GM21381 (cell line): Measurements from ENCODE around the gene GRIN2D.

Experiments
- ATAC-seq: cut with Tn5 transposase; IDR thresholded peaks from one replicate; pipeline ENCODE4 v1.9.1; 2021; ENCODE audit warnings: mild to moderate bottlenecking, moderate library complexity; ENCODE audit not compliant: unreplicated experiment

The GRIN2D gene

GRCh38 chr19:48393559-48394330 lies at the start of gene GRIN2D:
TSS of gene GRIN2D (plus strand) at chr19:48393668. CDS start at chr19:48398393, 4,725 bp downstream.
- ATAC-seq: no peak

GRCh38 chr19:48344892-48345291 lies 48.6 kb upstream of the GRIN2D start:
- ATAC-seq: no peak

GRCh38 chr19:48346191-48346590 lies 47.3 kb upstream of the GRIN2D start:
- ATAC-seq: no peak

GRCh38 chr19:48348045-48348444 lies 45.4 kb upstream of the GRIN2D start:
- no peak for ATAC-seq

GRCh38 chr19:48348737-48349136 lies 44.7 kb upstream of the GRIN2D start:
- no peak for ATAC-seq

GRCh38 chr19:48350856-48351255 lies 42.6 kb upstream of the GRIN2D start:
- no peak for ATAC-seq

- ATAC-seq: no peak
These were observed 42.1 kb upstream of the GRIN2D start for GRCh38 chr19:48351341-48351752.

- ATAC-seq: no peak
These were observed 39.8 kb upstream of the GRIN2D start for GRCh38 chr19:48353677-48354076.

GRCh38 chr19:48354332-48354992 lies 39.0 kb upstream of the GRIN2D start:
- ATAC-seq: no peak

- ATAC-seq: no peak
These were observed 38.0 kb upstream of the GRIN2D start for GRCh38 chr19:48355365-48355954.

GRCh38 chr19:48359123-48359522 lies 34.3 kb upstream of the GRIN2D start:
- no peak for ATAC-seq

GRCh38 chr19:48361912-48362311 lies 31.6 kb upstream of the GRIN2D start:
- ATAC-seq: no peak

- peak; percentile 57 for ATAC-seq
These were observed 30.6 kb upstream of the GRIN2D start for GRCh38 chr19:48362716-48363499.

GRCh38 chr19:48363500-48363809 lies 30.0 kb upstream of the GRIN2D start:
- ATAC-seq: peak; percentile 5

- ATAC-seq: peak; percentile 80
These were observed 29.5 kb upstream of the GRIN2D start, which contains the start of the genes SYNGR4 and TMEM143 for GRCh38 chr19:48363810-48364597. TSS of gene SYNGR4 (plus strand) at chr19:48364367. CDS start at chr19:48365843, 1,476 bp downstream. TSS of gene TMEM143 (minus strand) at chr19:48363940. CDS start at chr19:48363920, 20 bp downstream.

GRCh38 chr19:48364598-48365348 lies 28.7 kb upstream of the GRIN2D start:
- ATAC-seq: no peak

GRCh38 chr19:48365602-48366001 lies 27.9 kb upstream of the GRIN2D start:
- no peak for ATAC-seq

- ATAC-seq: no peak
These were observed 25.6 kb upstream of the GRIN2D start for GRCh38 chr19:48367855-48368254.

- no peak for ATAC-seq
These were observed 24.5 kb upstream of the GRIN2D start for GRCh38 chr19:48368936-48369335.

- ATAC-seq: no peak
These were observed 22.5 kb upstream of the GRIN2D start for GRCh38 chr19:48370955-48371354.
